ENCODE measurements around the gene TUBB2A.
"Not testable (repeated sequence)": the region's sequence is repeated elsewhere in the genome, so short reads cannot be mapped to it uniquely, and the experiment has no call there.

GRCh38 chr6:3173636-3174089, 16.3 kb upstream of the TUBB2A start:
- not testable (repeated sequence) for TF ChIP-seq POLR2AphosphoS5 (IDR thresholded peaks at IDR 0.05; ENCODE audit: low read length); EP300 (IDR thresholded peaks at IDR 0.05; ENCODE audit: borderline replicate concordance in 1 of 2, control insufficient read depth in 1 of 2, low read depth in 2 of 2, low read length in 2 of 2); CTCF (IDR thresholded peaks at IDR 0.05 in 2 of 3, conservative IDR thresholded peaks at IDR 0.05 in 1 of 3; ENCODE audit: control insufficient read depth in 2 of 3, extremely low read depth in 1 of 3, insufficient read depth in 1 of 3, low read depth in 3 of 3, low read length in 3 of 3); RAD21 (IDR thresholded peaks at IDR 0.05; ENCODE audit: insufficient read depth, low read depth, low read length); EZH2 (IDR thresholded peaks at IDR 0.05; ENCODE audit: borderline replicate concordance, control insufficient read depth, low read depth, low read length); POLR2A (IDR thresholded peaks at IDR 0.05; ENCODE audit: low read depth, low read length); NFYB (IDR thresholded peaks at IDR 0.05; ENCODE audit: insufficient read depth, low read depth, low read length)
- TF ChIP-seq, protein P1, sequence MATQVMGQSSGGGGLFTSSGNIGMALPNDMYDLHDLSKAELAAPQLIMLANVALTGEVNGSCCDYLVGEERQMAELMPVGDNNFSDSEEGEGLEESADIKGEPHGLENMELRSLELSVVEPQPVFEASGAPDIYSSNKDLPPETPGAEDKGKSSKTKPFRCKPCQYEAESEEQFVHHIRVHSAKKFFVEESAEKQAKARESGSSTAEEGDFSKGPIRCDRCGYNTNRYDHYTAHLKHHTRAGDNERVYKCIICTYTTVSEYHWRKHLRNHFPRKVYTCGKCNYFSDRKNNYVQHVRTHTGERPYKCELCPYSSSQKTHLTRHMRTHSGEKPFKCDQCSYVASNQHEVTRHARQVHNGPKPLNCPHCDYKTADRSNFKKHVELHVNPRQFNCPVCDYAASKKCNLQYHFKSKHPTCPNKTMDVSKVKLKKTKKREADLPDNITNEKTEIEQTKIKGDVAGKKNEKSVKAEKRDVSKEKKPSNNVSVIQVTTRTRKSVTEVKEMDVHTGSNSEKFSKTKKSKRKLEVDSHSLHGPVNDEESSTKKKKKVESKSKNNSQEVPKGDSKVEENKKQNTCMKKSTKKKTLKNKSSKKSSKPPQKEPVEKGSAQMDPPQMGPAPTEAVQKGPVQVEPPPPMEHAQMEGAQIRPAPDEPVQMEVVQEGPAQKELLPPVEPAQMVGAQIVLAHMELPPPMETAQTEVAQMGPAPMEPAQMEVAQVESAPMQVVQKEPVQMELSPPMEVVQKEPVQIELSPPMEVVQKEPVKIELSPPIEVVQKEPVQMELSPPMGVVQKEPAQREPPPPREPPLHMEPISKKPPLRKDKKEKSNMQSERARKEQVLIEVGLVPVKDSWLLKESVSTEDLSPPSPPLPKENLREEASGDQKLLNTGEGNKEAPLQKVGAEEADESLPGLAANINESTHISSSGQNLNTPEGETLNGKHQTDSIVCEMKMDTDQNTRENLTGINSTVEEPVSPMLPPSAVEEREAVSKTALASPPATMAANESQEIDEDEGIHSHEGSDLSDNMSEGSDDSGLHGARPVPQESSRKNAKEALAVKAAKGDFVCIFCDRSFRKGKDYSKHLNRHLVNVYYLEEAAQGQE (IDR thresholded peaks at IDR 0.05; ENCODE audit: low read depth, low read length), result not testable (repeated sequence)

Data from GM12878 (cell line).